Islet of Langerhans (tissue), 1 donor: Measurements from ENCODE around the gene PTPN4.

Experiments
- FAIRE-seq: peaks from one replicate; lab custom pipeline; 2011; peaks lifted over from hg19 to GRCh38; lab: Jason Lieb, UNC

PTPN4 gene

DNA sequence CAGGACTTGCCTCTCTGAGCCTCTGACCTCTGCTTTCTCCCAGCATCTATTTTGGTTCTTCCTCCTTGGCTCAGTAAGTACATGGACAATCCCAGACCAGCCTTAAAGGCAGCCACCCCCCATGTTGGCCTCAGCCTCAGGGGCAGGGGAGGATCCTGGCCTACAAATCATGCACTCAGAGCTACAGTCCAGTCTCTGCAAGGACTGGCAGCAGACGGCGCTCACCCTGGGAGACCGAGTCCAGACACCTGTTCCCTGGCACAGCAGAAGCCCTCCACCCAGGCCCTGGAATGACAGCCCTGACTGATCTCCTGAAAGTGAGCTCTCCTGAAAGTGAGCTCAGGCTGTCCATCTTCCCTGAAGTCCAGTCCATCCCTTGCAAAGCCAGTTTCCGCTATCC, 25.7 kb upstream of the PTPN4 start:
- FAIRE-seq = no peak

DNA sequence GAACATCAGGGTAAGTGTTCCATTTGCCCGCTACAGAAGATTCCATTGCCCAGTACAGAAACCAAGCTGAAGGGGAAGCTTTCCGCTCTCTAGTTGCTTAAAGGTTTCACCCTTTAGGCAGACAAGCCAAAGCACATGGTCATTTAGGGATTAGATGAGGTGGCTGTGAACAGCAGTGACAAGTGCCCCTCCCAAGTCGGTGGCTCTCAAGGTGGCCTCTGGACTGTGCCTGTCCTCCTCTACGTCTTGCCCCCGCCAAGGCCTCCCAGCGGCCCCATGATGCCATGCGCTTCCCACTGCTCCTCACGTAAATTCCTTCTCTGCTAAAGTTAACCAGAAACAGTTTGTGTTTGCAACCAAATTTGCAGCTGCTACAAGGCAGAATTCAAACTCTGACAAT, 24.2 kb upstream of the PTPN4 start:
- no peak for FAIRE-seq

DNA sequence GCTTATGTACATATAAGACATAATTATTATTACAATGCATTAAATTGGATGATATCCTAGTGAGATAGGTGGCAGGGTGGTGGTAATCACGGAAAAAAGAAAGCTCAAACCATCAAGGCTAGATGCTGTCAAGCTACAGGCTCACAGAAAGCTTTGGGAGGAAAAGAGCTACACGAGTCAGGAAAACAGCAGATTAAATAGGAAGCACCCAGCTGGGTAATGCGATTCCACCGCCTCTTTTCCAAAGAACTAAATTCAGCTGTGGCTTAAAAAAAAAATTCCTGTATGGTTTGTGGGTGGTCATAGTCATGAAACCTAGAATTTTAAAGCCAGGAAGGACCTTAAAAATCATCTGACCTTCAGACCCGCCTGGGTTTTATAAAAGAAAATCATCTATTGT, 23.7 kb upstream of the PTPN4 start:
- no peak for FAIRE-seq

DNA sequence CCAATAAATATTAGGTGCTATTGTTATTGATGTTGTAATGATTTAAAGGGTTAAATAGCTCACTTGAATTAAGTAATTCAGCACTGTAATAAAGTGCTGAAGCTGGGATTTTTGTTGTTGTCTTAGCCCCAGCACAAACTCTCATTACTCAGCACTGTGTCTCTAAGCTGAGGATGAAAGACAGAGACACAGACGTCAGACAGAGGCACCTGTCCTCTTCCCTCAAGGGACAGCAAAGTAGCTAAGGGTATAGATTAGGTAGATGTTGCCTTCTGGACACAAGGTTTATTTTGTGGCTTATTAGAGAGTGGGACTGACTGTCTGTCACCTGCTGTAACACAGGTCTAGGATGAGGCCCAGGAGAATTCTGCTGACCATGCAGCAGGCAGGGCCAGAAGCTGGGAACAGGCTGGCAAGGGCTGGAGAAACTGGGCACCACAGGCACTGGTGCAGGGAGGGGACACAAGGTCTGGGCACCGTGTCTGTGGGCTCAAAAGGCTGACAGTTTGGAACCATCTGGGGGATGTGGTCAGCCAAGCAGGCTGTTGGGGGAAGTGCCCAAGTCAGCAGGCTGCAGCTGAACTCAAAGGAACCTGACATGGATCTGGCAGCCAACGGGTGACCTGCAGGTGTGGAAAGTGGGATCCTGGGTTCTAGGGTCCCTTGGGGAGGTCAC, 20.0 kb upstream of the PTPN4 start:
- no peak for FAIRE-seq

DNA sequence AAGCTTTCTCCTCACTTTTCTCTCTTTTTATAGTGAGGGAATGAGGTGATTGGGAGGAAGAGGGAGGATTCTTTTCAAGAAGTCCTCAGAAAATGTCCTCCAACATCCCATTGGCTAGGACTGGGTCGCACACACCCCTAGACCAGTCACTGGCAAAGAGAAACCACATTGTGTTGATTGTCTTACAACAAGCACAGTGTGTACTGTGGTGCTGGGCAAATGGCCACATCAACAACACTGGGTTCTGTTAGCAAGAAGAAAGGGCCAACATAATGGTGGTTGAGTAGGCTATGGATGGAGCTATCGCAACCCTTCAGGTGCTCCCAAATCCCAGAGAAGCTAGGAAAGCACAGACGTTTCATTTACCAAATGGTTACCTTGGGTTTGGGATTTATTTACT, 18.7 kb upstream of the PTPN4 start:
- FAIRE-seq = no peak

DNA sequence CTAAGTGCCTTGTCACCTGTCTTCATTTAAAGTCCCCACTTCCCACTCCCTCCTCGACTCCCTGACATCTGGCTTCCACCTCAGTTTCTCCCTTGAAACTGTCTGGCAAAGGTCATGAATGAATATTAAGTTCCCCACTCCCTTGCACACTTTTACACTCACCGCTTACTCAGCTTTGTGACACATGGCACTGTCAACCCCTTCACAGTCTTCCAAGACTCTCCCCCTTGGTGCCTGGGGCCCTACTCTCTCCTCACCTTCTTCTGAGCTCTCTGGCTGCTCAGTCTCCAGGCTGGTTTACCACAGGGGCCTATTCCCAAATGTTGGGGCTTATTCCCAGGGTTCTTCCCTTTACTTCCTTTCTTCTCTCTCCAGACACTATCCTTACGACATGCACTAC, 17.9 kb upstream of the PTPN4 start:
- FAIRE-seq = no peak

DNA sequence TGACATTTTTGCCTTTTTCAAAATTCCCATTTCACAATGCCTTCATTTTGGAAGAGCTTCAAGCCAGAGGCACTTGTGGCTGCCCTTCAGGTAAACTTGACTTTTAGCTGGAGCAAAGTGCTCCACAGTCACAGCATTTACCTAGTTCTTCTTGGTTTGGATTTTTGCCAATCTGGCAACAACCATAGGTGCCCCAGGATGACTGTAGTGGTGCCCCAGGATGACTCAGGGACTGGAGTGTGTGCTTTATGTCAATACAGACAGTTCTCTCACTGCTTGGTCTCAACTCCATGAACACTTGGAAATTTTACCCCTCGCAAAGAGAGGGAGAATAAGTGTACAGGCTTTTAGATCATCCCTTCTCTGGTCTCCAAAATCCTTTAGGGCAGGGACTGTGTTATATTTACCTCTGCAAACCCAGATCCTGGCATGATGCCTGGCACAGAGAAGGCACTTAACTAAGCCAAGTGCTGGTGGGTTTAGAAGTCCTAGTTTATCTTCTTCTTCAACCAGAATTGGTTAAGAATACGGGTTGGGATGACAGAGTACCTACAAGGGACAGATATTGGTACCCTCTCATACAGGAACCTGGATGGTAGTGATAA, 15.3 kb upstream of the PTPN4 start:
- peak; percentile 65 for FAIRE-seq

DNA sequence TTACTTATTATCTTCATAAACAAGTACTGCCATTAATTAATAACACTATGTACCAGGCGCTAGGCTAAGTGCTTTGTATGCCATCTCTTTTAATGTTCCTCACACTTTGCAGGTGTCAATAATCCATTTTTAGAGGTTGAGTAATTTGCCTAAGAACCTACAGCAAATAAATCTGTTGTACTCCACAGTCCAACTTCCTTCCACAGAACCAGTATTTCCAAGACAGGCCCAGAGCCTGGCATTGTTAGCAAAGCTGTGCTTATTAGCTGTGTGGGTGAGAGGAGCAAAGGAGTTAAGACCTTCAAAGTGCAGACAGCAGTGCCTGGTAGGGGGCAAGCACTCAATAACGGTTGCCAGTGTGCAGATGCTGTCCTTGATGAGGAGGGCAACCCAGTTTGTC, 14.2 kb upstream of the PTPN4 start:
- no peak for FAIRE-seq

DNA sequence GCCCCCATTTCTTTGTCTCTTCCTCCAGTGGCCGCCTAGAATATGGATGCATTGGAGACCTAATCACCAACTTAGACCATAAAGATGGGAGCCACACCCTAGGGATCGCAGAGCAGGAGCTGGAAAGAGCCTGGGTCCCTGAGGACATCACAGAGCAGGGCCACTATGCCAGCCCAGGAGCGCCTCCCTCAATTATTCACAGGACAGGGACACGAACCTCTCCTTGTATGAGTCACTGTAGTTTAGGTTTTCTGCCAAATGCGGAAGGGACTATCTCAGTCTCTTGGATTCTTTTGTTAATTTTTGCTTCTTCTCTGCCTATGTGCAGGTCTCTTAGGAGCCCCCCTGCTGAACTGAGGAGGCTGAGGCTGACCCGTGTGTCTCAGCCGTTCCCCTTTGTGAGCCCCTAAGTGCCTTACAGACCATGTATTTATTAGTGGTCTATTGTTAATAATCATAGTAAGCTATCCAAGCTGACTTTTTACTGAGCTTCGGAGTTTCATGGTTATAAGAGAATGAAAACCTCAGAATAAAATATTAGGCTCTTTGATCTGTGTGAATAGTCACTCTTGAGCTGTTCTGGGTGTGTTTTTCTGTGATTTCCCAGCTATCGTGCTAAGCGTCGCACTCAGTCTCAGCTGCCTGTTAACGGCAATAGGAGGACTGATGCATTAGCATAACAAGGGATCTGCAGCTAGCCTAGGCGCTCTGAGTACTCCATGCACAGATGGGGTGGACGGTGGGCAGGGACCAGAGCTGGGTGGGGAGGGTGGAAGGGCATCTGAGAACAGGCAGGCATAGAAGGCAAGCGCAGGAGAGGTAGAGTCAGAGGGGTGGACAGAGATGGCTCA, 12.7 kb upstream of the PTPN4 start:
- no peak for FAIRE-seq

DNA sequence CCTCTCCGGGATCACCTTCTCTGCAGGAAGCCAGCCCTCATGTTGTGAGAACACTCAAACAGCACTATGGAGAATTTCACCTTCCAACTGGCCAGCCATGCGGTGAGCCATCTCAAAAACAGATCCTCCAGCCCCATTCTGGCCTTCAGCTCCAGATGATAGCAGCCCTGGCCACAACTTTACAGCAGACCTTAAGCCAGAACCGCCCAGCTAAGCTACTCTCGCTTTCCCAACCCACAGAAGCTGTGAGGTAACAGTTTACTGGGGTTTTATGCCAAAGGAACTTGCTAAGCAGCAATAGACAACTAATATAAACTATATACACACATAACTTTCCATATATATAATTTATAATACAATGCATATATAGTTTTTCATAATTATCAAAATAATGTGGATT, 11.6 kb upstream of the PTPN4 start:
- no peak for FAIRE-seq

DNA sequence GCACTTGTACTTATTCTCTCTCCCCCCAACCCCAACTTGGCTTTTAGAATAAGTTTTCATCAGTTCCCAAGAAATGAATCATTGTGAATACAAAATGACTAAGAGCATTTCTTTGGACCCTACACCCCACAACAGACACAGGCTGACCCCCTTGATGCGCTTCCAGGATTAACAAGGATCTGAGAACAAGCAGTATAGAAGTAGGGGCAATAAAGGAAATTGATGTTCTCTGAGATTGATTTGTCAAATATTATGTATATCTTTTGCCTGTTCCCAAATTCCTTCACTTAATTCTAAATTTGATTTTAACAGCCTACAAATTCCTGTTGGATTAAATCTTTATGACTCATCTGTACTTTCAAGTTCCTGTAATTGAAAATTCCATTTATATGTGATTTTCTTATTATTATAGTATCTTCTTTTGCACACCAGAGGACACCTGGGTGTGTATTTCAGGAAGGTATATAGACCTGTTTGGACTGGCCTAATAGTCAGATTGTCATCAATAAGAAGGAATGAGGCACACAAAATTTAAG, 10.2 kb upstream of the PTPN4 start:
- FAIRE-seq = no peak

DNA sequence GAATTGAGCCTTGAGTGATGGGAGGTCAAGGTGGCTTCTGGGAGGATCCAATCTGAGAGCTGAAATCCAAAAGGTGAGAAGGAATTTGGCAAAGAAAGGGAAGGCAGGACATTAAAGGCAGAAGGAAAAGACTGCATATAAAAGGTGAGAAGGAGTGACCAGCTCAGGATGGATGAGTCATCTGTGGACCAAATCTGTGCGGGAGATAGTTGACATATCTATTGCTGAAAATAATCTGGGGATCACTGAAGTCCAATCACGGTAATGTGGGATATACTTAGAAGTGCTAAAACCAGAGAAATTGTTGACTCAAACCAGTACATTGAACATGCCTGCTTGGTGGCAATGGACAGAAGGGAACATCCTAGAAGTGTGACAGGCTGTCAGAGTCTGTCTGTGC, 8.0 kb upstream of the PTPN4 start:
- no peak for FAIRE-seq

DNA sequence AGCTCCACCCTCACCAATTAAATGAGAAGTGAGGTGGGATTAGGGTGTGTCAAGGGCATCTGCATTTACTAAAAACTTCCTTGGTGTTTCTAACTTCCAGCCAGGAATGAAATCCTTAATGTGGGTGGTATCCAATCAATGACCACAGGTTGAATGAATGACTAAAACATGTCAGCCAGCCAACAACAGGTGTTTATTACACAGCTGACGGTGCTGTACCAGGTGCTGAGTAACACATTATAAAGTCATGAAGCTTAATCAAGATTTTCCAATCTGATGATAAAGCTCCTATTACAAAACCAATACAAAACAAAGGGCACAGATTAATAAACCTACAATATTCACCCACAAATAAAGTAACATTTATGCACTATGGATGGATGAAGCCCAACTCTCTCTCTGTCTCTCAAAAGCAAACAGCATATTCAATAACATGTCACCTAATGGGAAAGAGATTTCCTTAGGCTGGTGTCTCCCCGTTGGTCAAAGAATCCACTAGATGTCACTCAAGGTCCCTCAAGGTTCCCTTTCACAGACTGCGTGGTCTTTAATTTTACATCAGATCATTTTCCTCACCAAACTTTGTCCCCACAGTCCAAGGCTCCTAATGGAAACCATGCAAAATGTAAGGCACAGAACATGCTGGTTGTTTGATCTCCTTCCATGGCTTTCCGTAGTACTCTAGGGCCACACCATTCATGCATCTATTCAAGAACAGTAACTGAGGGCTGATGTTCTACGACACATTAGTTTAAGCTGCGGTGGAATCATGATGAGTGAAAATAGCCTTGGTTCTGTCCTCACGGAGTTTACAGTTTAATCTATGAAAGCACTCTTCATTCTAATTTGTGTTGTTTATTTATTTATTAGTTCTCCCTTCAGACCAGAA, 6.4 kb upstream of the PTPN4 start:
- FAIRE-seq = peak; percentile 97

DNA sequence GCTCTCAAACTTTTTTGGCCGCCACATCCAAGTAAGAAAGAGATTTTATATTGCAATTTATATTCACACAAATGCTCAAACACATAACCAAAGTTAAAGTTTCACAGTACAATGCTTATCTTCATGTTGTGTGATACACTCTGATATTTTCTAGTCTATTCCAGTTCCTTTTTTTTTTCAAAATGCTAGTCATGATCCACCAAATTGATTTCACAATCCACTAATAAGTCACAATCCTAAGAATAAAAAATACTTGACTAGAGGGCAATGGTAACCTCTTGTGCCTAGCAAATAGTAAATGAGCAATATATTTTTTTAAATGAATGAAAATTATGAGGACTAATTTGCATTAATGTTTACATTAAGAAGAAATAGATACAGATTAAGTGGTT, 5.8 kb upstream of the PTPN4 start:
- FAIRE-seq = peak; percentile 17

DNA sequence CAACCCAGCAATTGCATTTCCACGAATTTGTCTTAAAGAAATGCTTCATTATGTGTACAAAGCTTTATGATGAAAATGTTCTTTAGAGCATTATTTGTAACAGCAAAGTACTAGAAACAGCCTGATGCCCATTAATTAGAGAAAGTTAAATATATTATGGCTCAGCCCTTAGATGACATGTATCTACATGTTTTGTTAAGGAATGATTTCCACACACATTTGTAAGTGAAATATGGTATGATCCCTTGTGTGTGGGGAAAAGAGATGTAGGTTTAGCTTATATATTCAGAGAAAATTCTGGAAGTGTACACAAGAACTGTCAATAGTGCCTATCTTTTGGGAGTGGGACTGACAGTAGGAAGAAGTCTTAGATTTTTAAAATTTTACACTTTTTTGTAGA, 3.8 kb upstream of the PTPN4 start:
- FAIRE-seq = no peak

DNA sequence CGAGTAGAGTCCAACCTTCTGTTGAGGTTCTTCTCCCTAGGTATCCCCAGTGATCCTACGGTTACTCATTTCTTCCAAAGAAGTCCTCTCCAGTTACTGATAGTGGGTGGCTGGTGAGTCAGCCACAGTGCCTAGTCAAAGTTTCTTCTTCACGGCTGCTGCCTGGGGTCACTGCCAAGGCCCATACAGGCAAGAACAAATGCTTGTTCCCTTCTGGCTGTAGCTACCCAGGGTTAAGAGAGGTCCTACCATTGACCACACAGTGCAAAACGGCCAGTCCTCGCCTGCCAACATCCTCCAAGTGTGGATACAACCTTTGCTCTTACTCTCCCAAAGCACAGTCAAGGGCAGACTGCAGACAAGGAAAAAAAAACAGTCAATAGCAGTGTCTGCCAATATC, 2.9 kb upstream of the PTPN4 start:
- FAIRE-seq = no peak

DNA sequence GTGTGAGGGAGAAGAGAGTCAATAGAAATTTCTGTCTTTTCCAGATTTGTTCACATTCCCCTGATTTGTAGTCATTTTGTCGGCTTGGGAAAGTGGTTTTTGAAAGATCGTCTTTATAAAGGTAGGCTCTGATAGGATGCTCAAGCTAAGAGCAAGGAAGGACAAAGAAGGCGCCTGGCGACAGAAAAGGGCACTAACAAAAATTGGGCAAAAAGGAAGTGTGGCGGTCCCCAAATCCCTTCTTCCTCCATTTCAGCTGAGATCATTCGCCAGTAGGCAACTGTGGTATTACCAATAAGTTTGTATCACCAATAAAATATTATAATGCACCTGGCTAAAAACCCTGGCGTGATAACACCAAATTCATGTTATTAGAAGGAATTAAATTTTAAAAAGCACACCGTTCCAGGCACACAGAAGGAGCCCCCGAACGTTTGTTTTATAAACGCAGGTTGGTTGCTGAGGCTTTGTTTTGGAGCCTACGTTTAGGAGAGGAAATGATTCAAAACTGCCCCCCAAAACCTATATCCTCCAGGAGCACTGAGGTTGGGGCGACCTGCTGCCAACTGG, 756 bp upstream of the PTPN4 start:
- no peak for FAIRE-seq

DNA sequence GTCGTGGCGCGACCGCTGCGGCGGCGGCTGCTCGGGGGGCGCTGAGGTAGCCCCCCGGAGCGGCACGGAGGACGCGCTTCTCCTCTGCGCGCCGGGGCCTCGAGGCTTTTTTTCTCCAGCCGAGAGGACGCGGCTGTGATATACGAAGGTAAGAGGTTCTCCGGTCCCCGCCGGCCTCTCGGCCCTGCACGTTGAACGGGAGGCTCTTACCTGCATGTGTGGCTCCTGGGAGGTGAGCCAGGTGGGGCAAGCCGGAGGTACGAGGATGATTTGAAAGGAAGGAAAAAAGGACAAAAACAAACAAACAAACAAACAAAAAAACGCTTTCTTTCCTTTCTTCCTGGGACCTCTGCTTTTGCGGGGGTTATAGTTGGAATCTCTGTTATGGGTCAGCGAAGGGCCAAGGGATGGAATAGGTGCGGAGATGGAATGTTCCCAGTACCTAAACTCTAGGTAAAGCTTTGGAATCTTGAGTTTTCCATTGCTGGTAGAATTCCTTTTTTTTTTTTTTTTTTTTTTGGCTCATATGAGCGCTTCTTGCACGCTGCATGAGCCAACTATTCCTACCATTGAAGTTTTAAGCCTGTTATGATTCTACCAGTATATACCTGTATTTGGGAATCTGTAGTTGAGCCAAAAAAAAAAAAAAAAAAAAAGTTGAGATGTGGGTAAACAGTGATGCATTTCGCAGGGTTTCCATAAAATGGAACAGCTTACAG, 674 bp downstream of the PTPN4 start:
- no peak for FAIRE-seq

DNA sequence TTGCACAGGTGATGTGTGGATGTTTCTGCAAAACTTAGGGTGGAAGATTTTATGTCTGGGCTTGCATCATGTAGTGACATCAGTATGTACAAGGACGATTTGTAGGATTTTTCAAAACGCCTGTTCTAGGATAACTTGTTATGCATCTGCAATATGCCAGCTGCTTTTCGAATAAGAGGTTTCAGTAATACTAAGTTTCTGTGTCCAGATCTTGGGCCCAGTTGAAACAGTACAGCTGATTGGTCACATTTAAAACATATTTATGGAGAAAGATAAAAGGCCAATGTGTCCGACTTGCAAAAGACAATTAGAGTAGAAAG, 1.2 kb downstream of the PTPN4 start:
- peak; percentile 90 for FAIRE-seq

DNA sequence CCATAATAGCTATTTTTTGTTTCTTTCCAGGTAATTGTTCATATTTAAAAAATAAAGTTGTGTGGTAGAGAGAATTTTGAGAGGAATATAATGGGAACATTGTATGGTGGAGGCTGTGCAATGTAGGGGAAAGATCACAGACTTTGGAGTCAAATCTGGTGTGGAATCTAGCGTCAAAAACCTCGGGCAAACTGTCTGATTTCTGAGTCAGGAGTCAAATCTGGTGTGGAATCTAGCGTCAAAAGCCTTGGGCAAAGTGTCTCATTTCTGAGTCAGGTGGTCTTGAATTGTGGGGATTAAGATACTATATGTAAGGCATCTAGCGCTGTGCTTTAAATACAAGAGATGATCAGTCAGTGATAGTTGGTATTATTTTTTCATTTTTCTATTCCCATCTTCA, 5.1 kb downstream of the PTPN4 start:
- no peak for FAIRE-seq

DNA sequence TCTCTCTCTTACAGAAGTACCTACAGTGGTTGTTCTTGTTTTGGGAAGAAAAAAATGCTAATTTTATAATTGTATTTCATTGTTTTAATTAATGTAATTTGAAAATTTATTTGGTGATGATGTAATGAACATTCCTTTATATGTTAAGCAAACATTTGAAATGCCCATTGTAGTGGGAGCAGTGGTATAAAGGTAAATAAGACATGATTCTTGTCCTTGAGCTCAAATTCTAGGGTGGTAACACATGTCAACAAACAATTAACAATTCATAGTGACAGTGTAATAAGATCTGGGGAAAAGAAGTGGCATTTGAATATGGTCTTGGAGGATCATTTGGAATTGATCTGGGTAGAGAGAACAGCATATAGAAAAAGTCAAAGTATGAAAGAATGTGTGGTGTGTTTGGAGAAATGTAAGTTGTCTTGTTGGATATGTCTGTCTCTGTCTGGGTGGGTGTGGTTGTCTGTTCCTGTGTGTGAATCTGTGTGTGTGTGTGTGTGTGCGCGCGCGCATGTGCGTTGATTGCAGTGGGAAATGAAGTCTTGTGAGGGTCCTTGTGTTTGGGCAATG, 5.8 kb downstream of the PTPN4 start:
- no peak for FAIRE-seq
